Kidney epithelial cell (primary cell): ENCODE measurements around the gene AHNAK2. TPM values are rescaled to one million over a fixed set of nuclear protein-coding genes. Genes with fewer than 3 reads are reported as not detected.
A peak's percentile ranks its signal among the peaks of the same experiment; 100 is the strongest.

Experiments
- DNase-seq: peaks from one replicate; pipeline ENCODE4 v3.0.0-alpha.2; 2010; ENCODE audit warnings: low read depth
- H3K27me3 ChIP-seq: 2 replicates; pipeline ENCODE4 v1.6.0; 2011; ENCODE audit warnings: low read length; ENCODE audit not compliant: control insufficient read depth, insufficient read depth
- H3K36me3 ChIP-seq: 2 replicates; pipeline ENCODE4 v1.5.1; 2011; ENCODE audit warnings: low read length; ENCODE audit not compliant: control insufficient read depth, insufficient read depth
- H3K4me3 ChIP-seq: 2 replicates; pipeline ENCODE4 v1.5.1; 2011; ENCODE audit warnings: low read depth, mild to moderate bottlenecking, control low read depth, low read length
- CTCF ChIP-seq: IDR thresholded peaks from 2 replicates; pipeline ENCODE4 v1.5.1; 2011; ENCODE audit warnings: mild to moderate bottlenecking, moderate library complexity, low read length, control low read depth, inconsistent platforms; ENCODE audit not compliant: insufficient read depth, poor library complexity, severe bottlenecking
- total RNA-seq: library from RNA; depleted of rRNA; stranded (reverse); fragments of >200 nt; gene quantifications from 2 replicates; pipeline ENCODE4 v1.2.3, GENCODE V29; 2015

Gene AHNAK2
- total RNA-seq, 1 donor from 2014 or later, result 121 TPM

- Histone ChIP-seq H3K36me3 (no peaks in the 10 kb centered on the region), H3K4me3 (peak overlapping the region; percentile 54), H3K27me3 (no peaks in the 10 kb centered on the region)
- TF ChIP-seq CTCF, result no peak
- DNase-seq, result no peak
These were observed 1.0 kb downstream of the AHNAK2 start for GRCh38 chr14:104977008-104977680.

- no peak overlapping the region for H3K4me3 ChIP-seq
- TF ChIP-seq CTCF, result peak; percentile 96
- no peaks in the 10 kb centered on the region for H3K27me3 ChIP-seq
- H3K36me3 ChIP-seq, result no peaks in the 10 kb centered on the region
- no peak for DNase-seq
These were observed 1.8 kb downstream of the AHNAK2 start for GRCh38 chr14:104976198-104977007.

- no peaks in the 10 kb centered on the region for H3K27me3 ChIP-seq
- no peak for DNase-seq
- no peaks in the 10 kb centered on the region for H3K36me3 ChIP-seq
- no peak overlapping the region for H3K4me3 ChIP-seq
- TF ChIP-seq CTCF, result no peak
These were observed 2.5 kb downstream of the AHNAK2 start for GRCh38 chr14:104975481-104976197.

- no peak for TF ChIP-seq CTCF
- H3K36me3 ChIP-seq, result no peaks in the 10 kb centered on the region
- no peak overlapping the region for H3K4me3 ChIP-seq
- no peaks in the 10 kb centered on the region for H3K27me3 ChIP-seq
- no peak for DNase-seq
These were observed 3.3 kb downstream of the AHNAK2 start for GRCh38 chr14:104974665-104975390.

GRCh38 chr14:104974146-104974541 lies 4.0 kb downstream of the AHNAK2 start:
- H3K4me3 ChIP-seq, result no peak overlapping the region
- no peaks in the 10 kb centered on the region for H3K36me3 ChIP-seq
- H3K27me3 ChIP-seq, result no peaks in the 10 kb centered on the region
- no peak for TF ChIP-seq CTCF
- no peak for DNase-seq
